K562 (cell line): ENCODE measurements around the gene LRRC10. TPM values are rescaled to one million over a fixed set of nuclear protein-coding genes. Genes with fewer than 3 reads are reported as not detected.

Source experiments
- CLOCK ChIP-seq: fragments of 250-450 bp; sonication (Bioruptor Pico); IDR thresholded peaks from 2 replicates; pipeline ENCODE4 v1.4.0; 2020; ENCODE audit warnings: mild to moderate bottlenecking, moderate library complexity, borderline replicate concordance
- DPF2 ChIP-seq: fragments of 450-650 bp; IDR thresholded peaks from 2 replicates; pipeline ENCODE4 v1.6.1; 2016
- ELK3 ChIP-seq: fragments of 450-650 bp; formaldehyde crosslinking; IDR thresholded peaks from 2 replicates; pipeline ENCODE4 v1.4.0; 2020; ENCODE audit warnings: mild to moderate bottlenecking
- NR2C2 ChIP-seq, 2 experiments: fragments of 200-800 bp in 1 of 2; sonication (Bioruptor generic) in 1 of 2; sonication (generic) in 1 of 2; formaldehyde crosslinking in 1 of 2; IDR thresholded peaks; 2 replicates each; pipeline versions ENCODE4 v1.6.1 to v1.8.0; 2016 to 2022; ENCODE audit warnings: mild to moderate bottlenecking in 1 of 2, missing compliant biosample characterization in 1 of 2, missing genetic modification characterization in 1 of 2, missing genetic modification reagents in 1 of 2
- PBX2 ChIP-seq, 2 experiments: IDR thresholded peaks in 1 of 2; conservative IDR thresholded peaks in 1 of 2; 2 replicates each; pipeline ENCODE4 v1.6.1; 2016; ENCODE audit warnings: low read depth in 2 of 2, mild to moderate bottlenecking in 1 of 2, missing compliant biosample characterization in 1 of 2, missing genetic modification characterization in 1 of 2, moderate library complexity in 1 of 2
- POLR3G ChIP-seq: IDR thresholded peaks from 2 replicates; pipeline ENCODE4 v1.6.1; 2011; ENCODE audit not compliant: insufficient read length, insufficient replicate concordance; ENCODE audit errors: extremely low read depth
- RBM22 ChIP-seq: fragments of 200-400 bp; formaldehyde crosslinking; IDR thresholded peaks from 2 replicates; pipeline ENCODE4 v1.6.1; 2018; ENCODE audit warnings: low read length, low read depth; ENCODE audit not compliant: poor library complexity, severe bottlenecking
- TBP ChIP-seq: optimal IDR thresholded peaks from 2 replicates; pipeline ENCODE3; 2011; ENCODE audit warnings: low read depth, low read length, improper control_type of control experiment
- THAP7 ChIP-seq: fragments of 250-450 bp; sonication (Bioruptor Pico); IDR thresholded peaks from 2 replicates; pipeline ENCODE4 v1.5.0; 2021
- ZNF184 ChIP-seq: sonication (generic); formaldehyde crosslinking; IDR thresholded peaks from 2 replicates; pipeline ENCODE4 v1.5.0; 2020; ENCODE audit warnings: missing genetic modification reagents
- ZNF24 ChIP-seq: fragments of 450-650 bp; IDR thresholded peaks from 2 replicates; pipeline ENCODE4 v1.6.1; 2016
- ZNF583 ChIP-seq: fragments of 250-450 bp; sonication (Bioruptor Pico); IDR thresholded peaks from 2 replicates; pipeline ENCODE4 v1.4.0; 2020
- ZNF592 ChIP-seq: fragments of 450-650 bp; IDR thresholded peaks from 2 replicates; pipeline ENCODE4 v1.6.1; 2017; ENCODE audit warnings: antibody characterized with exemption, mild to moderate bottlenecking
- ZNF766 ChIP-seq: fragments of 200-800 bp; sonication (Bioruptor generic); conservative IDR thresholded peaks from 2 replicates; pipeline ENCODE4 v1.6.1; 2016; ENCODE audit warnings: missing genetic modification characterization, missing compliant biosample characterization
- polyA plus RNA-seq, 8 experiments: library from polyadenylated mRNA; depleted of rRNA in 4 of 8; stranded (reverse) in 5 of 8; unstranded in 3 of 8; fragments of >200 nt; fragmentation: Nextera tagmentation in 2 of 8; fragmentation: Illumina TruSeq in 1 of 8; extraction: Ambion mirVana in 2 of 8; extraction: Trizol in 1 of 8; gene quantifications; 2 replicates each; pipeline versions ENCODE4 v1.2.1 to v1.2.3, GENCODE V29; 2011 to 2014; ENCODE audit warnings: inconsistent platforms in 1 of 8, missing spikeins in 1 of 8
- total RNA-seq, 7 experiments: library from RNA; depleted of rRNA in 6 of 7; stranded (reverse); fragments of >200 nt in 6 of 7; fragmentation: Illumina TruSeq in 2 of 7; extraction: Trizol in 2 of 7; gene quantifications; 2 replicates each; pipeline versions ENCODE4 v1.2.1 to v1.2.3, GENCODE V29; 2011 to 2021; ENCODE audit warnings: low replicate concordance in 1 of 7

Gene LRRC10
- total and polyA plus RNA-seq, 9 of the 15 experiments (the other 6 are each of a cell fraction or from before 2014, with no cell fraction given) = 0.09 TPM; not detected in 8

GRCh38 chr12:69657376-69658137 lies 46.9 kb upstream of the LRRC10 start (continued):
- TF ChIP-seq RBM22 (no peak), ZNF184 (CRISPR knock-in tag) (no peak), THAP7 (CRISPR knock-in tag) (no peak), NR2C2 (CRISPR knock-in tag; IDR thresholded peaks at IDR 0.05) (no peak), NR2C2 (tag; IDR thresholded peaks at IDR 0.05) (peak; percentile 83), DPF2 (peak; percentile 83), ELK3 (no peak), POLR3G (no peak), TBP (peak; percentile 24), ZNF583 (CRISPR knock-in tag) (no peak), ZNF766 (0 out of 2 replicates have a peak, but pooled peaks have one; percentile 24), ZNF24 (no peak), ZNF592 (peak; percentile 75), CLOCK (CRISPR knock-in tag) (no peak), PBX2 (CRISPR knock-in tag; IDR thresholded peaks at IDR 0.05; ENCODE audit: low read depth) (no peak), PBX2 (tag; conservative IDR thresholded peaks at IDR 0.05; ENCODE audit: low read depth) (peak; percentile 47; the same call in 1 of the 2 replicates)
